HG02981 (cell line): ENCODE data around the gene LENG8.
"Not testable (repeated sequence)": the region's sequence is repeated elsewhere in the genome, so short reads cannot be mapped to it uniquely, and the experiment has no call there.

Experiments used
- ATAC-seq: cut with Tn5 transposase; IDR thresholded peaks from one replicate; pipeline ENCODE4 v1.9.1; 2021; ENCODE audit warnings: mild to moderate bottlenecking, moderate library complexity; ENCODE audit not compliant: unreplicated experiment

The LENG8 gene

DNA sequence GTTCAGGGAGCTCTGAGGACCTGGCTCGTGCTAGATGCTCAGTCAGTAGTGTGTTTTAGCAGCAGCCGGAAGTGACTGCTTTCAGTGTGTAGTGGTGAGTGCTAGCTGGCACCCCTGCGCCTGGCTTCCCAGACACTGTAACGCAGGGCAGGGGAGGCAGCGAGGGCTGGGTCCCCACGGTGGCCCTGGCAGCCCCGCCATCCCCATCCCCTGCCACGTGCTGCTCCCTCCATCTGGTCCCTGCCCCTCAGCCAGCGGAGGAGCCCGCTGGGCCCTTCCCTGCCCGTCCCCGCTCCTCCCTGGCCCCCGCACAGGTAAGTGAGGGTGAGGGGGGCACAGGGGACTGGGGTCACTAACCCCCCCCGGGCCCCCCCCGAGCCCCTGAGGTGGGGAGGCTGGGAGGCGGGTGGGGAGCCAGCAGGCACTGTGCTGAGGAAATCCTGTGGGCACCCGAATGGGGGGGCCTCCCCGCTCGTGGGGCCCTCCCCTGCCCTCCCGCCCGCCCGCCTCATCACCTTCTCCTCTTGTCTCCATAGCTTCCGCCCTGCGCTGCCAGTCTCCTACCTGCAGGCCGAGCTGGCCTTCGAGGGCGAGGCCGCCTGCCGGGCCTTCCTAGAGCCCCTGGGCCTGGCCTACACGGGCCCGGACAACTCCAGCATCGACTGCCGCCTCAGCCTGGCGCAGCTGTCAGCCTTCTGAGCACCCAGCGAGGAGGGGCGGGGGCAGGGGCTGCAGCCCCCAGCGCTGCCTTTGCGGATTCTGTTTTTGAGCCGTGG is 11.4 kb downstream of the LENG8 start:
- ATAC-seq: no peak

GRCh38 chr19:54461210-54461609 is 12.2 kb downstream of the LENG8 start:
- no peak for ATAC-seq

DNA sequence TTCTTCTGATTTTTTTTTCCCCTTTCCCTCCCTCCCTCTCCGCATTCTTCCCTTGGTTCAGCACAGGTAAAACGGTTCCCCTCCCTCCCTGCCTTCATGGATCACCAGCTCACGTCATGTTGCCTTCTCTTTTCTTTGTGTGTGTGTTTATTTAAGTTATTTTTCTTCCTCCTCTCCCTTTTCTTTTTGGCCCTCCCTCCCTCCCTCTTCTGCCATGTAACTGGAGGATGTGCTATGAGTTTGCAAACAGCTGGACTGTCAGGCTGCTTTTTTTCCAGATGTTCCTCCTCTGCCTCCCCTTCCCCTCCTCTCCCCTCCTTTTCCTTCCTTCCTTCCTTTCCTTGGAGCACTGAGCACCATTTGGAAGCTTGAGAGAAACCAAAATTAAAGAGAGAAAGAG is 12.6 kb downstream of the LENG8 start:
- no peak for ATAC-seq

DNA sequence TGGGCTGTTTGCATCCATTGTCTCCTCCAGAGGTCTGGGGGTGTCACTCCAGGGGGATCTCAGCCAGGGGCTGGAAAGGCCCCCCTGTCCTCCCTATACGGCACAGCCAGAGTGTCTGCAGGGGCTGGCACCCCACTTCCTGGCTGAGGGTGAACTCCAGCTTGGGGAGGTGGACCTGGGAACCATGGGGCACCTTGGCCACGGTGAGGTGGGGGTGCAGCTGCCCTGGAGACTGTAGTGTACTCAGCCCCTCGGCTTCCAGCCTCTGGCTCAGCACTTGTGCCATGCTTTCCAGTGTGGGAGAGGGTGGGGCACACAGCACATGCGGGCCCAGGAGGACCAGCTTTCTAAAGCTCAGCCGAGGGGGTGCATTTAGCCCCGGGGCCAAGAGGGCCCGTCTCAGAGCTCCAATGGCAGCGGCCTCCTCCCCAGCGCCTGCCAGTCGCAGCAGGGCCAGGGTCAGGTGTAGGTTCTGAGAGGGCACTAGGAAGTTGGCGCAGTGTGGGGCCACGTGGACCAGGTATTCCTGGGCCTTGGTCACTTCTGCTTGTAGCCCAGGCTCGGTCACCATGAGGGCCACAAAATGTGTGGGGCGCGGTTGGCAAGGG is 13.2 kb downstream of the LENG8 start:
- ATAC-seq: no peak

DNA sequence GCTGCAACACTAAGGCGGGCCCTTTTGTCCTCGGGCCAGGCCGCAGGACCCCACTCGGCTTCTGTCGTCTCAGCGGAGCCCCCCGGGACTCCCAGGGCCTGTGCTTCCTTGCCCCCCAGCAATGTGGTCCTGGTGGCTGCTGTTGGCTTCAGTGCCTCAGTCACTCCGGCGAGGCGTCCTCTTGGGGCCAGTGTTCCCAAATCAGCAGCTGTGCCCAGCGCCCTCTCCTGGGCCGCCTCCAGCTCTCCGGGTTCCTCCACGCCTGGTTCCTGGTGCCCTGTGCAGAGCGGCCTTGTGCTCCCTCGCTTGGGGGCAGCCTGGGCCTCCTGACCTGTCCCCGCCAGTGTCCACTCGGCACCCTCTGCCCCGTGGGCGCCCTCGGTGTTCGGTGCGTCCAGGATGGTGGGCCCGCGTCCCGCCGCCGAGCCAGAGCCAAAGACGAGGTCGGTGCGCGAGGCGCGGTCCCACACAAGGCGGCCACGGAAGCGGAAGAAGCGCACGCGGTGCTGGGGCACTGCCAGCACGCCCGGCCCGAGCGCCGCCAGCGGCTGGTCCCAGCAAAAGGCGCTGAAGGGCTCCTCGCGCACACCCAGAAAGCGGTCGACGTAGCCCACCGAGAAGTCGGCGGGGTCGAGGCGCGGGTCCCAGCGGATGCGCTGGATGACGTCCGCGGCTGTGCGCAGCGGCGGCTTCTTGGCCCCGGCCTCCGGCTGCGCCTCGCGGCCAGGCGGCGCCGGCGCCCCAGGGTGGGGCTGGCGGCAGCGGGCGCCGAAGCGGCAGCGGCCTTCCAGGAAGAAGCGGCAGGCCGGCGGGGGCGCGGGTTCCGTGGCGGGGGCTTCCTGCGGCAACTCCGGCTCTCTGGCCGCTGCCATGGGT is 13.9 kb downstream of the LENG8 start:
- ATAC-seq: peak; percentile 4

- ATAC-seq: peak; percentile 53
Measured at GRCh38 chr19:54463531-54464043, 14.6 kb downstream of the LENG8 start, which contains the start of gene LENG9. TSS of gene LENG9 (minus strand) at chr19:54463778. CDS start at chr19:54463526, 252 bp downstream.

DNA sequence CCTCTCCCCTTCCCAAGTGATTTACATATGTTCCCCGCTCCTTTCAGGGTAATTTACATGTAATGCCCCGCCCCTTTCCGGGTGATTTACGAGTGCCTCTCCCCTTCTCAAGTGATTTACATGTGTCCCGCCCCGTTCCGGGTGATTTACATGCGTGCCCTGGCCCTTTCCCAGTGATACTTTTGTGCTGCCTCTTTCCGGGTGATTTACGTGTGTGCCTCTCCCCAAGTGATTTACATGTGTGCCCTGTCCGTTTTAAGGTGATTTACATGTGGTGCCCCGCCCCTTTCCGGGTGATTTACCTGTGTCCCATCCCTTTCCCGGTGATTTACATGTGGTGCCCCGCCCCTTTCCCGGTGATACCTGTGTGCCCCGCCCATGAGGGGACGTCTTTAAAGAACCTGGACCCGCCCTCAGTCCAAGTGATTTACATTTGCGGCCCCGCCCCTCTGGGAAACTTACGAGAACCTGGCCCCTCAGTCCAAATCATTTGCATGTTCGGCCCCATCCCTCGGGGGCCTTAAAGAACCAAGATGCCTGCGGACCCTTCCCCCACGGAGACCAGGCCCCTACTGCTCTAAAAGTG is 15.1 kb downstream of the LENG8 start:
- peak; percentile 38 for ATAC-seq

- peak; percentile 46 for ATAC-seq
Measured at GRCh38 chr19:54464630-54465425, 15.8 kb downstream of the LENG8 start.

GRCh38 chr19:54465426-54466109 is 16.6 kb downstream of the LENG8 start:
- ATAC-seq: no peak

DNA sequence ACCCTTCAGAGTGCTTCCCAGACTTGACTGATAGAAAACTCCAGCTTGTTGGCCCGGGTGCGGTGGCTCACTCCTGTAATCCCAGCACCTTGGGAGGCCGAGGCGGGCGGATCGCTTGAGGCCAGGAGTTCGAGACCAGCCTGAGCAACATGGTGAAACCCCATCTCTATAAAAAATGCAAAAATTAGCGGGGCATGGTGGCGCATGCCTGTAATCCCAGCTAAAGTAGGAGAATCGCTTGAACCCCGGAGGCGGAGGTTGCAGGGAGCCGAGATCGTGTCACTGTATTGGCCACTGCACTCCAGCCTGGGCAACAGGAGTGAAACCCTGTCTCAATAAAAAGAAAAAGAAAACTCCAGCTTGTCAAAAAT is 17.1 kb downstream of the LENG8 start:
- not testable (repeated sequence) for ATAC-seq

GRCh38 chr19:54469496-54469934 is 20.5 kb downstream of the LENG8 start:
- ATAC-seq: no peak

DNA sequence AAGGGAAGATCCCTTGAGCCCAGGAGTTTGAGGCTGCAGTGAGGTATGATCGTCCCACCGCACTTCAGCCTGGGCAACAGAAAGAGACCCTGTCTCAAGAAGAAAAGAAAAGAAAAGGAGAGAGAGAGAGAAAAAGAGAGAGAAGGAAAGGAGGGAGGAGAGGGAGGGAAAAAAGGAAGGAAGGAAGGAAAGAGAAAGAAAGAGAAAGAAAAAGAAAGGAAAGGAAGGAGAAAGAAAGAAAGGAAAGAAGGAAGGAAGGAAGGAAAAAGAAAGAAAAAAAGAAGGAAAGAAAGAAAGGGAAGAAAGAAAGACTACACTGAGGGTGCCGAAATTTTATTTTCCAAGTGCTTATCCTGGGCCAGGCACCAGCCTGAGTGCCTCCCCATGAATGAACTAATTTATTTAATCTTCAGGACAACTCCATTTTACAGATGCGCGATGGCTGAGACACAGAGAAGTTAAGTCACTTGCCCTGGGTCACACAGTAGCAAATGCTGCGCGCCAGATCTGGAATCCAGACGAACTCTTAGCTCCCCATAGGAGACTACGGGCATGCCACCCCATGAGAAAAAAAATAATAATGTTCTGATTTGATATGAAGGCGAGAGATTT is 21.4 kb downstream of the LENG8 start:
- no peak for ATAC-seq

DNA sequence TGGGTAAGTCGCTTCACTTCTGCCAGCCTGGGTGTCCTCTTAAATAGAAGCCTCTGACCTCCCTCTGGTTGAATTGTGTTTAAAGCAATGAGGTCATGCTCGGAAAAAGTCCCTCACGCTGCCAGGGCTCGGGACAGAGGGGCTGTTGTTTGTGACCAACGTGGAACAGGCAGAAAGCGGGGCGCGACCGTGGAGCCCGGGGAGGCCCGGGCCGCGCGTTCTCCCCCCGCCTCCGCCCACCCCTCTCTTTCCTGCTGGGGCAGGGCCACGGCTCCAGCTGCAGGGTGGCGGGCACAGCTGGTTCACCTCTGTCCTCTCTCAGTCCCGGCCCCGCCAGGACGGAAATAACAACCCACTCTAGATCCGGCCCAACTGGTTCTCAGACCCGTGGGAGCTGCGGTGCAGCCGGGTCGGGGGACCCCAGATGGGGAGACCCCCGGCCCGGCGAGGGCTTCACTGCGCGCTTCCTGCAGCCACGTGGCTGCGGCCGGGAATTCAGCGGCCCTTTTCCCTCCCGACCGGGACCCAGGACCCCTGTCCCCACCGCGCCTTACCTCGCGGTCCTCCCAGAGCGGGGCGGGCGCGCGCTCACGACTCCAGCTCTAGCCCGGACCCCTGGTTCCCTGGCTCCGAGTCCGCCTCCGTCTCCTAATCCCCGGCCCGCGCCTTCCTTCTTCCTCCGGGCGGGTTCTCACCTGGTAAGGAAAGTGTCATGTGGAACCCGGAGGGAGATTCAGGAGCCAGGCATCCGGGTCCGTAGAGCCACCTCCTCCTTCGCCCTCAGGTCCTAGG is 22.2 kb downstream of the LENG8 start:
- ATAC-seq: no peak

- ATAC-seq: no peak
Measured at GRCh38 chr19:54473071-54473891, 24.3 kb downstream of the LENG8 start, which contains the start of gene CDC42EP5. TSS of gene CDC42EP5 (minus strand) at chr19:54473296. CDS start at chr19:54465547, 7,749 bp downstream.

DNA sequence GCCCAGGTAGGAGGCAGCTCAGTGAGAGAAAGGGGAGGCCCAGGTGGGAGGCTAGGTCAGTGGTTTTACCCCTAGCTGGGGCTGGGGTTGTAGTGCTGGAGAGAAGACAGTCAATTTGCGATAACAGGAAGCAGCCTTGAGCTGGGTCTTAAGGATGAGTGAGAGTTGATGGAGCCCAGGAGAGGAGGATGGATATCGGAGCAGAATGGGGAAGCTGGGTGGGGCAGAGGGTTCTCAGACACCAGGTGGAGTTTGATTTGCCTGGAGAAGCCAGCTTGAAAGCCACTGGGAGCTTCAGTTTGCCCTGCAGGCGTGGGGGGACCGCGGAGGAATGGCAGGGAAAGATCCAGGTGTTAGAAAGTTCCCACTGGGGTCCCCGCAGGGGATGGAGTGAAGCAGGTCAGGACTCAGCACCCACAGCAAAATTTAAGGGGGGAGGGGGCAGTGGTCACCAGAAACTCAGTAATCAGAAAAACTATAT is 24.9 kb downstream of the LENG8 start:
- no peak for ATAC-seq

GRCh38 chr19:54475706-54476105 is 26.7 kb downstream of the LENG8 start:
- ATAC-seq: no peak

- no peak for ATAC-seq
Measured at GRCh38 chr19:54477650-54478049, 28.7 kb downstream of the LENG8 start.
